Endothelial cell of umbilical vein (primary cell): Measurements from ENCODE around the gene DUS2. TPM values are rescaled to one million over a fixed set of nuclear protein-coding genes. Genes with fewer than 3 reads are reported as not detected.
A peak's percentile ranks its signal among the peaks of the same experiment; 100 is the strongest.

ENCODE experiments used
- BruUV-seq: library from RNA; stranded (reverse); fragments of 400-500 nt; replicated peaks from 2 replicates; lab custom pipeline; 2021; lab: Mats Ljungman, UMichigan
- CTCF ChIA-PET: fragments of 300-600, 350-600 bp; sonication (Branson Sonifier 250); formaldehyde crosslinking; loops from one replicate; lab custom pipeline; 2021; ENCODE audit warnings: antibody characterized with exemption, inconsistent platforms; lab: Charles Lee
- POLR2A ChIA-PET: fragments of 300-600, 350-600 bp; sonication (Branson Sonifier 250); formaldehyde crosslinking; loops from one replicate; lab custom pipeline; 2021; ENCODE audit warnings: antibody characterized with exemption, inconsistent platforms; lab: Charles Lee
- DNase-seq: peaks from one replicate; pipeline ENCODE4 v3.0.0-alpha.2; 2011; ENCODE audit warnings: low read depth, low spot score
- FAIRE-seq: peaks from 2 replicates; lab custom pipeline; 2011; peaks lifted over from hg19 to GRCh38; lab: Jason Lieb, UNC
- H2AFZ ChIP-seq: 2 replicates; pipeline ENCODE4 v1.6.0; 2012; ENCODE audit warnings: low read depth, low read length, control low read depth, inconsistent platforms
- H3K27ac ChIP-seq: 2 replicates; pipeline ENCODE4 v1.5.1; 2011; ENCODE audit warnings: low read depth, mild to moderate bottlenecking, control low read depth, low read length, moderate library complexity; ENCODE audit not compliant: insufficient read depth
- H3K27me3 ChIP-seq, 2 experiments: 2 replicates each; pipeline versions ENCODE4 v1.6.0 to v1.6.1; 2011; ENCODE audit warnings: low read length in 2 of 2, mixed read lengths in 1 of 2; ENCODE audit not compliant: control insufficient read depth in 2 of 2, insufficient read depth in 2 of 2
- H3K36me3 ChIP-seq, 2 experiments: 2 replicates in 1 of 2; 3 replicates in 1 of 2; pipeline ENCODE4 v1.5.1; 2011; ENCODE audit warnings: low read length in 2 of 2, mild to moderate bottlenecking in 1 of 2, moderate library complexity in 1 of 2; ENCODE audit not compliant: control insufficient read depth in 2 of 2, insufficient read depth in 2 of 2; ENCODE audit errors: extremely low read depth in 1 of 2
- H3K4me1 ChIP-seq: 3 replicates; pipeline ENCODE4 v1.5.1; 2011; ENCODE audit warnings: mild to moderate bottlenecking, low read length; ENCODE audit not compliant: control insufficient read depth, insufficient read depth; ENCODE audit errors: extremely low read depth
- H3K4me2 ChIP-seq: 2 replicates; pipeline ENCODE4 v1.6.1; 2011; ENCODE audit warnings: low read length, control low read depth, mixed read lengths; ENCODE audit not compliant: insufficient read depth
- H3K4me3 ChIP-seq, 3 experiments: fragments of 200-600 bp in 1 of 3; sonication (generic), shearing (Covaris generic) in 1 of 3; replicated peaks in 1 of 3; 2 replicates each; pipeline ENCODE4 v1.5.1; 2011 to 2016; ENCODE audit warnings: control low read depth in 3 of 3, low read length in 3 of 3, mild to moderate bottlenecking in 2 of 3, inconsistent platforms in 1 of 3, low read depth in 1 of 3, moderate library complexity in 1 of 3; ENCODE audit not compliant: insufficient read depth in 1 of 3
- H3K79me2 ChIP-seq: 2 replicates; pipeline ENCODE4 v1.6.0; 2012; ENCODE audit warnings: low read length, inconsistent platforms; ENCODE audit not compliant: control insufficient read depth, insufficient read depth
- H3K9ac ChIP-seq: replicated peaks from 2 replicates; pipeline ENCODE3; 2011; ENCODE audit warnings: low read length, control low read depth; ENCODE audit not compliant: insufficient read depth; ENCODE audit errors: extremely low read depth
- H3K9me1 ChIP-seq: replicated peaks from 3 replicates; pipeline ENCODE4 v1.6.0; 2011; ENCODE audit warnings: mild to moderate bottlenecking, low read length; ENCODE audit not compliant: control insufficient read depth, insufficient read depth; ENCODE audit errors: extremely low read depth
- H3K9me3 ChIP-seq: replicated peaks from 2 replicates; pipeline ENCODE4 v1.5.1; 2012; ENCODE audit warnings: low read length, inconsistent platforms; ENCODE audit not compliant: control insufficient read depth, insufficient read depth
- H4K20me1 ChIP-seq: replicated peaks from 2 replicates; pipeline ENCODE3; 2011; ENCODE audit warnings: mild to moderate bottlenecking, low read length; ENCODE audit not compliant: control insufficient read depth, insufficient read depth; ENCODE audit errors: extremely low read depth
- CTCF ChIP-seq, 2 donors: IDR thresholded peaks; 1 replicate in 1 of 2; 2 replicates in 1 of 2; pipeline ENCODE4 v1.5.1; 2011; ENCODE audit warnings: low read length in 2 of 2, mild to moderate bottlenecking in 2 of 2, moderate library complexity in 2 of 2, control low read depth in 1 of 2, inconsistent platforms in 1 of 2, low read depth in 1 of 2; ENCODE audit not compliant: insufficient read depth in 1 of 2; ENCODE audit errors: extremely low read depth in 1 of 2
- EZH2 ChIP-seq: IDR thresholded peaks from 2 replicates; pipeline ENCODE4 v1.6.1; 2012; ENCODE audit warnings: borderline replicate concordance, low read depth, mild to moderate bottlenecking, moderate library complexity, low read length, inconsistent platforms; ENCODE audit not compliant: severe bottlenecking
- GATA2 ChIP-seq: IDR thresholded peaks from 2 replicates; pipeline ENCODE4 v1.7.0; 2011; ENCODE audit warnings: low read depth, mild to moderate bottlenecking, moderate library complexity, mixed read lengths, low read length; ENCODE audit not compliant: insufficient read length, insufficient read depth
- MYC ChIP-seq: IDR thresholded peaks from one replicate; pipeline ENCODE4 v1.6.1; 2011; ENCODE audit warnings: mild to moderate bottlenecking, low read depth, low read length
- POLR2AphosphoS5 ChIP-seq: IDR thresholded peaks from 2 replicates; pipeline ENCODE4 v1.6.1; 2012; ENCODE audit warnings: low read depth, mild to moderate bottlenecking, control low read depth, low read length, moderate library complexity; ENCODE audit not compliant: insufficient read depth
- dilution Hi-C: fragments of 300-500 bp; cut with MboI; formaldehyde crosslinking; loops from one replicate; pipeline ENCODE4 v1.15.0; 2019; ENCODE audit warnings: low sequenced_read_pairs; ENCODE audit not compliant: extremely low pct_ligation_motif_present
- intact Hi-C: fragments of 100-400 bp; cut with micrococcal nuclease; formaldehyde crosslinking; loops from one replicate; pipeline ENCODE4 v1.10.0; 2022
- polyA plus RNA-seq, 4 experiments: library from polyadenylated mRNA; depleted of rRNA in 3 of 4; stranded (reverse) in 3 of 4; unstranded in 1 of 4; fragments of >200 nt; gene quantifications; 2 replicates each; pipeline versions ENCODE4 v1.2.1 to v1.2.3, GENCODE V29; 2011 to 2012; ENCODE audit warnings: missing spikeins in 1 of 4
- total RNA-seq: library from RNA; stranded (reverse); gene quantifications from 2 replicates; pipeline ENCODE4 v1.2.3, GENCODE V29; 2021

Gene DUS2
- total and polyA plus RNA-seq, 2 donors (not counting 3 experiments of a cell fraction or from before 2014, with no cell fraction given): 16.4 to 21.7 TPM

- ChIA-PET POLR2A (interaction anchor here (1.1 kb wide), 1 partner anchor 120 kb away, joined by 5 read pairs; no protein-coding TSS in a partner anchor), CTCF (interaction anchor here (1.1 to 1.6 kb wide), 3 partner anchors 14 to 150 kb away, joined by 3 to 7 read pairs (median 3); no protein-coding TSS in a partner anchor)
- Histone ChIP-seq H4K20me1 (no peaks in the 10 kb centered on the region), H2AFZ (peak overlapping the region; percentile 58), H3K27ac (peak overlapping the region; percentile 20), H3K36me3 (peaks cover 0 to 12% of the 10 kb centered on the region in 2 experiments), H3K79me2 (no peaks in the 10 kb centered on the region), H3K9me3 (no peaks in the 10 kb centered on the region), H3K4me2 (no peak overlapping the region), H3K9ac (no peak overlapping the region), H3K4me1 (peaks cover 26% of the 10 kb centered on the region), H3K9me1 (no peaks in the 10 kb centered on the region), H3K27me3 (no peaks in the 10 kb centered on the region), H3K4me3 (no peak overlapping the region)
- DNase-seq (peak; percentile 63), FAIRE-seq (peak; percentile 74)
- dilution Hi-C loops: no loop called here
- intact Hi-C loops: loop anchor here (10.0 kb wide), 1 partner anchor 245 kb away; no protein-coding TSS in a partner anchor
- no peak for TF ChIP-seq MYC
- TF ChIP-seq POLR2AphosphoS5: peak; percentile 22
- no peak for TF ChIP-seq EZH2
- TF ChIP-seq GATA2: no peak
- no peak for TF ChIP-seq CTCF (IDR thresholded peaks at IDR 0.05; ENCODE audit: extremely low read depth in 1 of 2, insufficient read depth in 1 of 2, low read depth in 1 of 2, low read length in 2 of 2)
- no TSS peak for BruUV-seq
Measured at GRCh38 chr16:68079626-68080344, 56.7 kb downstream of the DUS2 start.
